H9 (cell line): Measurements from ENCODE around the gene TBC1D22A. TPM values are rescaled to one million over a fixed set of nuclear protein-coding genes. Genes with fewer than 3 reads are reported as not detected.

Experiments
- DNase-seq: peaks from one replicate; pipeline ENCODE4 v3.0.0-alpha.2; 2017
- H2AFZ ChIP-seq: one replicate; pipeline ENCODE4 v1.6.1; 2013; ENCODE audit warnings: mild to moderate bottlenecking, low read length, control low read depth, moderate library complexity
- H2AK5ac ChIP-seq: 2 replicates; pipeline ENCODE4 v1.6.1; 2013; ENCODE audit warnings: low read length, control low read depth, mixed read lengths; ENCODE audit not compliant: insufficient read length
- H2BK120ac ChIP-seq: one replicate; pipeline ENCODE4 v1.6.1; 2013; ENCODE audit warnings: low read depth, mild to moderate bottlenecking, low read length, control low read depth, inconsistent platforms; ENCODE audit not compliant: poor library complexity, severe bottlenecking
- H2BK12ac ChIP-seq: 2 replicates; pipeline ENCODE4 v1.6.1; 2013; ENCODE audit warnings: low read length, control low read depth, mixed read lengths, low read depth; ENCODE audit not compliant: insufficient read length
- H2BK15ac ChIP-seq: 2 replicates; pipeline ENCODE4 v1.6.1; 2013; ENCODE audit warnings: low read depth, low read length, control low read depth
- H2BK20ac ChIP-seq: one replicate; pipeline ENCODE4 v1.6.1; 2013; ENCODE audit warnings: low read depth, mild to moderate bottlenecking, low read length, control low read depth, inconsistent platforms; ENCODE audit not compliant: poor library complexity, severe bottlenecking
- H2BK5ac ChIP-seq: 2 replicates; pipeline ENCODE4 v1.6.1; 2013; ENCODE audit warnings: low read length, control low read depth, mixed read lengths; ENCODE audit not compliant: insufficient read length
- H3K14ac ChIP-seq: 2 replicates; pipeline ENCODE4 v1.6.1; 2013; ENCODE audit warnings: low read length, control low read depth; ENCODE audit not compliant: insufficient read depth
- H3K18ac ChIP-seq: 2 replicates; pipeline ENCODE4 v1.6.1; 2013; ENCODE audit warnings: low read depth, mild to moderate bottlenecking, mixed read lengths, low read length, control low read depth; ENCODE audit not compliant: insufficient read length
- H3K23ac ChIP-seq: 2 replicates; pipeline ENCODE4 v1.6.1; 2013; ENCODE audit warnings: low read length, control low read depth, mixed read lengths, low read depth; ENCODE audit not compliant: insufficient read length
- H3K23me2 ChIP-seq: 2 replicates; pipeline ENCODE4 v1.6.1; 2013; ENCODE audit warnings: low read depth, mild to moderate bottlenecking, mixed read lengths, low read length, control low read depth; ENCODE audit not compliant: insufficient read length, poor library complexity, severe bottlenecking
- H3K27ac ChIP-seq: 2 replicates; pipeline ENCODE4 v1.5.1; 2013; ENCODE audit warnings: low read length, control low read depth, mixed read lengths, low read depth; ENCODE audit not compliant: insufficient read length
- H3K27me3 ChIP-seq: 2 replicates; pipeline ENCODE4 v1.6.1; 2013; ENCODE audit warnings: low read length, control low read depth, inconsistent platforms; ENCODE audit not compliant: insufficient read depth
- H3K4ac ChIP-seq: 2 replicates; pipeline ENCODE4 v1.6.1; 2013; ENCODE audit warnings: low read depth, mild to moderate bottlenecking, control low read depth, inconsistent platforms, low read length, moderate library complexity
- H3K4me1 ChIP-seq: 2 replicates; pipeline ENCODE4 v1.6.1; 2013; ENCODE audit warnings: low read length, control low read depth, inconsistent platforms; ENCODE audit not compliant: insufficient read depth
- H3K4me2 ChIP-seq: 2 replicates; pipeline ENCODE4 v1.6.1; 2013; ENCODE audit warnings: low read length, control low read depth, mixed read lengths; ENCODE audit not compliant: insufficient read length, insufficient read depth
- H3K56ac ChIP-seq: 2 replicates; pipeline ENCODE4 v1.6.1; 2013; ENCODE audit warnings: low read depth, mild to moderate bottlenecking, mixed read lengths, low read length, control low read depth; ENCODE audit not compliant: insufficient read length
- H3K79me1 ChIP-seq: 2 replicates; pipeline ENCODE4 v1.6.1; 2013; ENCODE audit warnings: low read depth, mild to moderate bottlenecking, moderate library complexity, low read length, control low read depth, inconsistent platforms; ENCODE audit not compliant: insufficient read depth, poor library complexity, severe bottlenecking
- H3K79me2 ChIP-seq: 2 replicates; pipeline ENCODE4 v1.6.1; 2013; ENCODE audit warnings: low read length, control low read depth, inconsistent platforms; ENCODE audit not compliant: insufficient read depth
- H3K9ac ChIP-seq: 2 replicates; pipeline ENCODE4 v1.6.1; 2013; ENCODE audit warnings: low read length, control low read depth, mixed read lengths; ENCODE audit not compliant: insufficient read length; ENCODE audit errors: extremely low read depth
- H3K9me3 ChIP-seq: one replicate; pipeline ENCODE4 v1.6.1; 2013; ENCODE audit warnings: low read depth, low read length, inconsistent platforms; ENCODE audit not compliant: control insufficient read depth
- H3T11ph ChIP-seq: one replicate; pipeline ENCODE4 v1.6.1; 2013; ENCODE audit warnings: mild to moderate bottlenecking, low read length, control low read depth, inconsistent platforms
- H4K20me1 ChIP-seq: one replicate; pipeline ENCODE4 v1.6.1; 2013; ENCODE audit not compliant: control insufficient read depth, insufficient read length, insufficient read depth
- H4K5ac ChIP-seq: 2 replicates; pipeline ENCODE4 v1.6.1; 2013; ENCODE audit warnings: low read depth, mild to moderate bottlenecking, mixed read lengths, low read length, control low read depth; ENCODE audit not compliant: insufficient read length
- H4K8ac ChIP-seq: replicated peaks from 2 replicates; pipeline ENCODE4 v1.6.1; 2013; ENCODE audit warnings: low read length, control low read depth, mixed read lengths, low read depth; ENCODE audit not compliant: insufficient read length
- H4K91ac ChIP-seq: 2 replicates; pipeline ENCODE4 v1.6.1; 2013; ENCODE audit warnings: low read depth, mild to moderate bottlenecking, moderate library complexity, mixed read lengths, low read length, control low read depth; ENCODE audit not compliant: insufficient read length
- H3K27ac Mint-ChIP-seq, 3 experiments: 2 replicates in 2 of 3; 3 replicates in 1 of 3; pipeline ENCODE4 v1.8.0; 2020 to 2021; ENCODE audit warnings: mixed read lengths in 3 of 3, mild to moderate bottlenecking in 1 of 3, moderate library complexity in 1 of 3
- H3K27me3 Mint-ChIP-seq: 2 replicates; pipeline ENCODE4 v1.8.0; 2021; ENCODE audit warnings: low read depth, mild to moderate bottlenecking, moderate library complexity, mixed read lengths
- H3K36me3 Mint-ChIP-seq, 3 experiments: 2 replicates in 2 of 3; 3 replicates in 1 of 3; pipeline ENCODE4 v1.8.0; 2020 to 2021; ENCODE audit warnings: low read depth in 3 of 3, mixed read lengths in 3 of 3; ENCODE audit not compliant: insufficient read depth in 1 of 3
- H3K4me1 Mint-ChIP-seq, 2 experiments: 2 replicates each; pipeline ENCODE4 v1.8.0; 2020; ENCODE audit warnings: mixed read lengths in 2 of 2
- H3K4me3 Mint-ChIP-seq, 2 experiments: 2 replicates in 1 of 2; 3 replicates in 1 of 2; pipeline ENCODE4 v1.8.0; 2020 to 2021; ENCODE audit warnings: mild to moderate bottlenecking in 2 of 2, mixed read lengths in 2 of 2, moderate library complexity in 1 of 2
- H3K9me3 Mint-ChIP-seq, 2 experiments: 2 replicates in 1 of 2; 3 replicates in 1 of 2; pipeline ENCODE4 v1.8.0; 2020; ENCODE audit warnings: mild to moderate bottlenecking in 2 of 2, mixed read lengths in 2 of 2, moderate library complexity in 1 of 2
- WGBS: extraction: QIAGEN DNeasy Blood & Tissue Kit; methylation state at CpG from one replicate; pipeline ENCODE4 v1.1.7; 2013; ENCODE audit warnings: missing lambda C conversion rate, low lambda C conversion rate, mixed read lengths; ENCODE audit not compliant: insufficient read length; ENCODE audit errors: extremely low coverage; 5-methylcytosine and 5-hydroxymethylcytosine counted together
- total RNA-seq: library from RNA; stranded (reverse); gene quantifications from 2 replicates; pipeline ENCODE4 v1.2.1, GENCODE V29; 2021
- TF ChIP-seq, protein P1 (sequence below): fragments of 200-600 bp; sonication (generic); conservative IDR thresholded peaks from 3 replicates; pipeline ENCODE4 v1.8.0; 2021; ENCODE audit warnings: antibody characterized with exemption, mild to moderate bottlenecking

TBC1D22A gene
- total RNA-seq, 1 experiment from 2014 or later, result 20.8 TPM

DNA sequence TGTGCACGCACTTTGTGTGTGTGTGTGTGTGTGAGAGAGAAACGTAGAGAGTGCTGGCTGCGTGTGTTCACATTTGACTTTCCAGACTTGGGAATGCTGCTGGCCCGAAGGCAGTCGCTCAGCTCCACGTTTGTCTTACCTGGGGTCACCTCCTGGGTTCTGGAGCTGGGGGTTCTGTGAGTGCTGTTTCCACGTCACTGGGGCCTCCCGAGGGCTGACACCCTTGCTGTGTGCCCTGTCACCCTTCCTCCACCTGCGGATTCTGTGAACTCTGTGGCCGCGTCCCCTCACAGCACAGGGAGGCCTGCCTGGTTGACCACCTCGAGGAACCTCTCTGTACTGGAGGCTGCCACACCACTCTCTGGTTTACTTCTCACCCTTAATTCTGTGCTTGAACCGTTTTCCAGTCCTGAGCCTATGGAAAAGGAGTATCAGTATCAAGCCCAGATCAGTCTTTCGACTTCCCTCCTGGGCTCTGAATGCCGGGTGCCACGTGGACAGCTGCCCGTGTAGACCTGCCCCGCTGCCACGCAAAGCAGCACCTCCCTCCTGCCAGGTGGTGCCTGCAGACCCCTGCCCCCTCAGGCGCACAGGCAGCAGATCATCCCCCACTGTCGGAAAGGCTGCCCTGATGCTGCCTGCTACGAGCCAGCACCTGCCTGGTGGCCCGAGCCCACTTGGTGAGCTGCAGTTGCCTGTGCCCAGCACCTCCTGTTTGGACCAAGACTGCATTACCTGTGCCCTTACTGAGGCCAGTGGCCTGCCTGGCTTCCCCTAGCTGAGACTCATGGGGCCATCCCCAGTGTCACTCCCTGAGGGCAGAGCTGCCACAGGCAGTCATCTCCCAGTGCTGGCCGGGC, 233.3 kb downstream of the TBC1D22A start:
- no peak overlapping the region for H3K14ac ChIP-seq
- no peak overlapping the region for H2AK5ac ChIP-seq
- no peak for DNase-seq
- Mint-ChIP-seq H3K4me1 (peaks cover 19 to 26% of the 10 kb centered on the region in 2 experiments), H3K36me3 (peaks cover 0 to 6% (median 5%) of the 10 kb centered on the region in 3 experiments; a peak in 5 of 7 replicates), H3K27me3 (no peaks in the 10 kb centered on the region), H3K4me3 (no peak overlapping the region), H3K9me3 (peaks cover 0 to 2% of the 10 kb centered on the region in 2 experiments; a peak in 1 of 5 replicates), H3K27ac (peak overlapping the region in 2 of 3 experiments; percentile 13 to 86; a peak in 1 of 7 replicates)
- H2BK15ac ChIP-seq, result no peak overlapping the region
- H3K23ac ChIP-seq, result no peak overlapping the region
- no peak overlapping the region for H3K4ac ChIP-seq
- no peaks in the 10 kb centered on the region for H4K20me1 ChIP-seq
- no peak overlapping the region for H2BK20ac ChIP-seq
- H3K9me3 ChIP-seq, result no peaks in the 10 kb centered on the region
- H2BK5ac ChIP-seq, result no peak overlapping the region
- H4K8ac ChIP-seq, result no peak overlapping the region
- no peak overlapping the region for H3K9ac ChIP-seq
- H3K4me1 ChIP-seq, result no peaks in the 10 kb centered on the region
- no peak overlapping the region for H3K4me2 ChIP-seq
- no peak overlapping the region for H3K18ac ChIP-seq
- WGBS, result no CpG with 5 or more reads among the region's 24 CpGs
- no peak overlapping the region for H4K5ac ChIP-seq
- H3K56ac ChIP-seq, result no peak overlapping the region
- no peaks in the 10 kb centered on the region for H3K79me1 ChIP-seq
- H3K79me2 ChIP-seq, result no peaks in the 10 kb centered on the region
- H2BK12ac ChIP-seq, result no peak overlapping the region
- H2BK120ac ChIP-seq, result no peak overlapping the region
- no peak overlapping the region for H3T11ph ChIP-seq
- TF ChIP-seq, protein P1, sequence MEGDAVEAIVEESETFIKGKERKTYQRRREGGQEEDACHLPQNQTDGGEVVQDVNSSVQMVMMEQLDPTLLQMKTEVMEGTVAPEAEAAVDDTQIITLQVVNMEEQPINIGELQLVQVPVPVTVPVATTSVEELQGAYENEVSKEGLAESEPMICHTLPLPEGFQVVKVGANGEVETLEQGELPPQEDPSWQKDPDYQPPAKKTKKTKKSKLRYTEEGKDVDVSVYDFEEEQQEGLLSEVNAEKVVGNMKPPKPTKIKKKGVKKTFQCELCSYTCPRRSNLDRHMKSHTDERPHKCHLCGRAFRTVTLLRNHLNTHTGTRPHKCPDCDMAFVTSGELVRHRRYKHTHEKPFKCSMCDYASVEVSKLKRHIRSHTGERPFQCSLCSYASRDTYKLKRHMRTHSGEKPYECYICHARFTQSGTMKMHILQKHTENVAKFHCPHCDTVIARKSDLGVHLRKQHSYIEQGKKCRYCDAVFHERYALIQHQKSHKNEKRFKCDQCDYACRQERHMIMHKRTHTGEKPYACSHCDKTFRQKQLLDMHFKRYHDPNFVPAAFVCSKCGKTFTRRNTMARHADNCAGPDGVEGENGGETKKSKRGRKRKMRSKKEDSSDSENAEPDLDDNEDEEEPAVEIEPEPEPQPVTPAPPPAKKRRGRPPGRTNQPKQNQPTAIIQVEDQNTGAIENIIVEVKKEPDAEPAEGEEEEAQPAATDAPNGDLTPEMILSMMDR, result no peak
- H3K27me3 ChIP-seq, result no peaks in the 10 kb centered on the region
- no peak overlapping the region for H3K27ac ChIP-seq
- H2AFZ ChIP-seq, result no peak overlapping the region
- no peaks in the 10 kb centered on the region for H3K23me2 ChIP-seq
- no peak overlapping the region for H4K91ac ChIP-seq
